Parathyroid adenoma (tissue), 2 donors: ENCODE data around the gene COL2A1.

Source experiments
- H2AFZ ChIP-seq: fragments of 300-600 bp; sonication (generic); one replicate; pipeline ENCODE4 v1.7.0; 2017; ENCODE audit warnings: antibody characterized with exemption, mild to moderate bottlenecking
- H3K27ac ChIP-seq: fragments of 300-600 bp; sonication (generic); one replicate; pipeline ENCODE4 v1.7.0; 2017
- H3K27me3 ChIP-seq: fragments of 300-600 bp; sonication (generic); one replicate; pipeline ENCODE4 v1.7.0; 2017; ENCODE audit warnings: low read length; ENCODE audit not compliant: control insufficient read depth, insufficient read depth
- H3K36me3 ChIP-seq: fragments of 300-600 bp; sonication (generic); one replicate; pipeline ENCODE4 v1.7.0; 2017; ENCODE audit warnings: low read length; ENCODE audit not compliant: control insufficient read depth, insufficient read depth
- H3K4me1 ChIP-seq: fragments of 300-600 bp; sonication (generic); one replicate; pipeline ENCODE4 v1.7.0; 2017; ENCODE audit warnings: control low read depth
- H3K4me2 ChIP-seq: fragments of 300-600 bp; sonication (generic); one replicate; pipeline ENCODE4 v1.7.0; 2017; ENCODE audit warnings: low read length
- H3K4me3 ChIP-seq: fragments of 300-600 bp; sonication (generic); one replicate; pipeline ENCODE4 v1.7.0; 2017; ENCODE audit warnings: low read depth, low read length
- H3K79me2 ChIP-seq: fragments of 300-600 bp; sonication (generic); one replicate; pipeline ENCODE4 v1.7.0; 2017; ENCODE audit warnings: control low read depth
- H3K9ac ChIP-seq: fragments of 300-600 bp; sonication (generic); one replicate; pipeline ENCODE4 v1.7.0; 2017; ENCODE audit warnings: mild to moderate bottlenecking
- H3K9me3 ChIP-seq: fragments of 300-600 bp; sonication (generic); one replicate; pipeline ENCODE4 v1.7.0; 2017; ENCODE audit warnings: low read length; ENCODE audit not compliant: control insufficient read depth
- TF ChIP-seq, protein P1 (sequence below): fragments of 300-600 bp; sonication (generic); IDR thresholded peaks from one replicate; pipeline ENCODE4 v1.7.0; 2017; ENCODE audit warnings: antibody characterized with exemption, mild to moderate bottlenecking
- donor health status: primary hyperparathyroidism.

Gene COL2A1

DNA sequence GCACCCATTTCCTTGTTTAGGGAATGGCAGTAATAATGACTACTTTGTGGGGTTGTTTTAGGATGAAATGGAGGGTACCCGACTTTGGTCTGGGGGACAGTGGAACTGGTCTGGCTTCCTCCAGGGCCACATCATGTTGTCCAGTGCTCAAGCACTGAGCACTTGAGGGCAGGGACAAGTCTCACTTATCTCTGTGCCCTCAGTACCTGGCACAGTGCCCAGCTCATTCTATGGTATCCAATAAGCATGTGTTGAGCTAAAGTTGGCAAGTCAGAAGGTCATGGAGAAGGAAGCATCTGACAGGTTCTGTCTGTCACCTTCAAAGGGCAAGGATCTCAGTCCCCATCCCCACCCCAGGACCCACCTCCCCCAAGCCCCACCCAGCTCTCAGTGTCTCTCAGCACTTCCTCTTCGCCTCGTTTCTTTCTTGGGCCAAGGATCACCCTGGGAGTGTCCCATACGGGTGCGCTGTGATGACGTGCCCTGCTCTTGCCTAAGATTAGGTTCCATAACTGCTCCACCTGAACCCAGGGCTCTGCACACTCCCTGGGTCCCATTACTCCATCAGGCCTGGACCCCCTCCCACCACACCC is 65.2 kb downstream of the COL2A1 start:
- no peak overlapping the region for H2AFZ ChIP-seq

DNA sequence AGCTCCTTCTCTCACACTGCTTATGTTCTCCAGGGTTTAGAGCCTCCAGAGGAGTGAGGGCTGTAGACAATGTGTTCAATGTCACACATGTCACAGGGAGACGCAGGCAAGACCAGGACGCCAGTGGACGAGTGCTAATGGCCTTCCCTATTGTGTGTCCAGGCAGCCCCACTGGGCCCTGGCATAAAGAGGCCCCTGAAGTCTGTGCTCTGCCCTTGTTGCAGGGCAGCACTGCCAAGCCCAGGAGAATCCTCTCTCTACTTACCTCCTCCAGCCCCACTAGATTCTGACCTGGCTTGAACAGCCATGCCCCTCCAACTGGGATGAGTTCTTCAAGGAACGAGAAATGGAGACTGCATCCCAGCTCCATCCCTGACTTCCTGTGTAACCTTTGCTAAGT is 65.7 kb downstream of the COL2A1 start:
- no peak overlapping the region for H3K9ac ChIP-seq
- no peak overlapping the region for H2AFZ ChIP-seq
- peaks cover 45% of the 10 kb centered on the region for H3K4me1 ChIP-seq
- TF ChIP-seq, protein P1, sequence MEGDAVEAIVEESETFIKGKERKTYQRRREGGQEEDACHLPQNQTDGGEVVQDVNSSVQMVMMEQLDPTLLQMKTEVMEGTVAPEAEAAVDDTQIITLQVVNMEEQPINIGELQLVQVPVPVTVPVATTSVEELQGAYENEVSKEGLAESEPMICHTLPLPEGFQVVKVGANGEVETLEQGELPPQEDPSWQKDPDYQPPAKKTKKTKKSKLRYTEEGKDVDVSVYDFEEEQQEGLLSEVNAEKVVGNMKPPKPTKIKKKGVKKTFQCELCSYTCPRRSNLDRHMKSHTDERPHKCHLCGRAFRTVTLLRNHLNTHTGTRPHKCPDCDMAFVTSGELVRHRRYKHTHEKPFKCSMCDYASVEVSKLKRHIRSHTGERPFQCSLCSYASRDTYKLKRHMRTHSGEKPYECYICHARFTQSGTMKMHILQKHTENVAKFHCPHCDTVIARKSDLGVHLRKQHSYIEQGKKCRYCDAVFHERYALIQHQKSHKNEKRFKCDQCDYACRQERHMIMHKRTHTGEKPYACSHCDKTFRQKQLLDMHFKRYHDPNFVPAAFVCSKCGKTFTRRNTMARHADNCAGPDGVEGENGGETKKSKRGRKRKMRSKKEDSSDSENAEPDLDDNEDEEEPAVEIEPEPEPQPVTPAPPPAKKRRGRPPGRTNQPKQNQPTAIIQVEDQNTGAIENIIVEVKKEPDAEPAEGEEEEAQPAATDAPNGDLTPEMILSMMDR: no peak
- no peaks in the 10 kb centered on the region for H3K27me3 ChIP-seq
- H3K4me2 ChIP-seq: no peak overlapping the region
- H3K4me3 ChIP-seq: no peak overlapping the region
- no peaks in the 10 kb centered on the region for H3K36me3 ChIP-seq
- peak overlapping the region; percentile 0 for H3K27ac ChIP-seq
- no peaks in the 10 kb centered on the region for H3K9me3 ChIP-seq
- peaks cover 5% of the 10 kb centered on the region for H3K79me2 ChIP-seq

More for the DNA sequence above, 65.2 kb downstream of the COL2A1 start:
- no peaks in the 10 kb centered on the region for H3K9me3 ChIP-seq
- H3K79me2 ChIP-seq: peaks cover under 1% of the 10 kb centered on the region
- H3K27me3 ChIP-seq: no peaks in the 10 kb centered on the region
- no peak overlapping the region for H3K4me3 ChIP-seq
- H3K4me2 ChIP-seq: no peak overlapping the region
- peaks cover 50% of the 10 kb centered on the region for H3K4me1 ChIP-seq
- TF ChIP-seq, protein P1: no peak
- H3K36me3 ChIP-seq: no peaks in the 10 kb centered on the region
- no peak overlapping the region for H3K9ac ChIP-seq
- peak overlapping the region; percentile 0 for H3K27ac ChIP-seq

DNA sequence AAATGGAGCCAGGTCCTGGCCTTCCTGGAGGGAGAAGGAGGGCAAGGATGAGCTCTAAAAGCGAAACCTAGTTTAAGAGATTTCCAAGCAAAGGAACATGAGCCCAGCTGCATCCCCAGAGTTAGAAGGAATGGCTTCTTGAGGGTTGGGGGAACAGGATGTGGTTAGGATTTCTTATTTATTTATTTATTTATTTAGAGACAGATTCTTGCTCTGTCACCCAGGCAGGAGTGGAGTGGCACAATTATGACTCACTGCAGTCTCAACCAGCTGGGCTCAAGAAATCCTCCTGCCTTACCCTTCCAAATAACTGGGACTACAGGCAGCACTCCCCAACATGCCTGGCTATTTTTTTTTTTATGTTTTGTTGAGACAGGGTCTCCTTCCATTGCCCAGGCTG is 66.2 kb downstream of the COL2A1 start:
- H2AFZ ChIP-seq: no peak overlapping the region
- no peak overlapping the region for H3K9ac ChIP-seq
- H3K4me3 ChIP-seq: no peak overlapping the region
- TF ChIP-seq, protein P1: no peak
- H3K4me2 ChIP-seq: no peak overlapping the region
- peaks cover 42% of the 10 kb centered on the region for H3K4me1 ChIP-seq
- H3K36me3 ChIP-seq: no peaks in the 10 kb centered on the region
- H3K27ac ChIP-seq: peak overlapping the region; percentile 0
- H3K27me3 ChIP-seq: no peaks in the 10 kb centered on the region
- peaks cover 6% of the 10 kb centered on the region for H3K79me2 ChIP-seq
- no peaks in the 10 kb centered on the region for H3K9me3 ChIP-seq

DNA sequence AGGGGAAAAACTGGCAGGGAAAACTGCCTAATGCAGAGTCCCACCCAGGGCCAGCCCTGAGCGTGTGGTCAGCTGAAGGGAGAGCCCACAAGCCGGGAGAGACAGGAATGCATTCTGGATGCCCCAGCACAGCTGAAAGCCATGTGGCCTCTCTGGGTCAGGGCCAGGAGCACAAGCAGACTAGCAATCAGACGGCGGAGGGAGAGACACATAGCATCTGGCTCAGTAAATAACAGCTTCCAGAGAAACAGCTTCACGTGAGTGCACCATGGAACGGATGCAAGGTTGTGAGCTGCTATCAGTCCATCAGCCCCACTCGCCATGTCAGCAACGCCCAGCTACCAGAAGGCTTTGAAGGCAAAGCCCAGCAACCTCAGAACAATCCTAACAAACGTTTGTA is 69.1 kb downstream of the COL2A1 start:
- no peaks in the 10 kb centered on the region for H3K36me3 ChIP-seq
- H3K27me3 ChIP-seq: no peaks in the 10 kb centered on the region
- no peak overlapping the region for H3K4me3 ChIP-seq
- H3K9me3 ChIP-seq: no peaks in the 10 kb centered on the region
- peak overlapping the region; percentile 25 for H3K4me2 ChIP-seq
- H3K27ac ChIP-seq: peak overlapping the region; percentile 72
- H3K4me1 ChIP-seq: peaks cover 39% of the 10 kb centered on the region
- no peak overlapping the region for H3K9ac ChIP-seq
- peak overlapping the region; percentile 36 for H2AFZ ChIP-seq
- peaks cover 6% of the 10 kb centered on the region for H3K79me2 ChIP-seq
- TF ChIP-seq, protein P1: no peak

DNA sequence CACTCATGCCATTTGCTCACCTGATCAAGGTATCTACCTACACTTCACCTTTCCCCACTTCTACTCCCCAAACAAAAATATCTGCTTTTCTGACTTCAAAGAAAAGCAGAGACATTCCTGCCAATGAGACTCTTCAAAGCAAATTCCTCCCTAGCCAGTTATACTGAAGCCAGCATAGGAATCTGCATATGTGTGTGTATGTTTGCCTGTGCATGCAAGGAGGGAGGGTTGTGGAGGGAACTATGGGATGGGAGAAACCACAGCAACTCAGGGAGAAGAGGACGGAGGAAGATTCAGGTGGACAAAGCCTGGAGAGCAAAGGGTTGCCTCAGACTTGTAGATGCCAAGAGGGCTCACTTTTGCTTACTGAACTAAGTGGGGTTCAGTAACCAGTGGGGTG is 73.1 kb downstream of the COL2A1 start:
- Histone ChIP-seq H3K9me3 (no peaks in the 10 kb centered on the region), H3K27ac (no peak overlapping the region), H3K4me3 (no peak overlapping the region), H3K4me2 (no peak overlapping the region), H3K4me1 (peaks cover 17% of the 10 kb centered on the region), H3K79me2 (peaks cover 8% of the 10 kb centered on the region), H3K36me3 (no peaks in the 10 kb centered on the region), H3K27me3 (no peaks in the 10 kb centered on the region), H3K9ac (no peak overlapping the region), H2AFZ (no peak overlapping the region)
- TF ChIP-seq, protein P1: no peak
